DOHH2 (cell line): Measurements from ENCODE around the gene SNRPD2.
A peak's percentile ranks its signal among the peaks of the same experiment; 100 is the strongest.
"Not testable (repeated sequence)": the region's sequence is repeated elsewhere in the genome, so short reads cannot be mapped to it uniquely, and the experiment has no call there.

Experiments used
- H3F3A ChIP-seq: fragments of 200-600 bp; sonication (generic), shearing (Covaris generic); 2 replicates; pipeline ENCODE4 v1.6.0; 2016; ENCODE audit warnings: antibody characterized with exemption, mild to moderate bottlenecking; ENCODE audit not compliant: control insufficient read depth, insufficient read depth
- H3K27ac ChIP-seq: fragments of 200-600 bp; sonication (generic); 2 replicates; pipeline ENCODE4 v1.5.1; 2014; ENCODE audit warnings: low read depth, mild to moderate bottlenecking, low read length, moderate library complexity
- H3K27me3 ChIP-seq: fragments of 200-600 bp; sonication (generic); 2 replicates; pipeline ENCODE4 v1.6.1; 2014; ENCODE audit warnings: mild to moderate bottlenecking, low read length, mixed read lengths; ENCODE audit not compliant: control insufficient read depth
- H3K36me3 ChIP-seq: fragments of 200-600 bp; sonication (generic); 2 replicates; pipeline ENCODE4 v1.6.1; 2014; ENCODE audit warnings: mild to moderate bottlenecking, low read length, moderate library complexity, mixed read lengths; ENCODE audit not compliant: control insufficient read depth
- H3K4me1 ChIP-seq: fragments of 200-600 bp; sonication (generic); 2 replicates; pipeline ENCODE4 v1.6.1; 2014; ENCODE audit warnings: mild to moderate bottlenecking, low read length, mixed read lengths; ENCODE audit not compliant: control insufficient read depth
- H3K4me2 ChIP-seq: fragments of 200-600 bp; sonication (generic); 2 replicates; pipeline ENCODE4 v1.6.0; 2014; ENCODE audit warnings: mild to moderate bottlenecking, low read length, moderate library complexity
- H3K4me3 ChIP-seq: fragments of 200-600 bp; sonication (generic); 2 replicates; pipeline ENCODE4 v1.5.1; 2014; ENCODE audit warnings: mild to moderate bottlenecking, low read length, mixed read lengths
- H3K79me2 ChIP-seq: fragments of 200-600 bp; sonication (generic); 2 replicates; pipeline ENCODE4 v1.6.1; 2014; ENCODE audit warnings: mild to moderate bottlenecking, low read length, mixed read lengths; ENCODE audit not compliant: control insufficient read depth
- H3K9me2 ChIP-seq: fragments of 200-600 bp; sonication (generic); replicated peaks from 2 replicates; pipeline ENCODE4 v1.6.1; 2014; ENCODE audit warnings: mild to moderate bottlenecking, low read length, mixed read lengths; ENCODE audit not compliant: control insufficient read depth
- H3K9me3 ChIP-seq: fragments of 200-600 bp; sonication (generic); 2 replicates; pipeline ENCODE4 v1.6.1; 2014; ENCODE audit warnings: antibody characterized with exemption, low read length, mixed read lengths; ENCODE audit not compliant: control insufficient read depth, insufficient read depth
- H4K20me1 ChIP-seq: fragments of 200-600 bp; sonication (generic); 2 replicates; pipeline ENCODE4 v1.6.0; 2014; ENCODE audit warnings: low read depth, mild to moderate bottlenecking, antibody characterized with exemption, low read length, moderate library complexity; ENCODE audit not compliant: control insufficient read depth, insufficient read depth
- EZH2phosphoT487 ChIP-seq: fragments of 200-600 bp; sonication (generic); IDR thresholded peaks from 2 replicates; pipeline ENCODE4 v1.6.1; 2017; ENCODE audit warnings: borderline replicate concordance, mild to moderate bottlenecking, antibody characterized with exemption, low read length, moderate library complexity, mixed read lengths
- TF ChIP-seq, protein P1 (sequence below): fragments of 200-600 bp; sonication (generic); IDR thresholded peaks from one replicate; pipeline ENCODE4 v1.5.1; 2014; ENCODE audit warnings: antibody characterized with exemption, mild to moderate bottlenecking, low read depth, low read length; ENCODE audit not compliant: poor library complexity, severe bottlenecking

SNRPD2 gene

DNA sequence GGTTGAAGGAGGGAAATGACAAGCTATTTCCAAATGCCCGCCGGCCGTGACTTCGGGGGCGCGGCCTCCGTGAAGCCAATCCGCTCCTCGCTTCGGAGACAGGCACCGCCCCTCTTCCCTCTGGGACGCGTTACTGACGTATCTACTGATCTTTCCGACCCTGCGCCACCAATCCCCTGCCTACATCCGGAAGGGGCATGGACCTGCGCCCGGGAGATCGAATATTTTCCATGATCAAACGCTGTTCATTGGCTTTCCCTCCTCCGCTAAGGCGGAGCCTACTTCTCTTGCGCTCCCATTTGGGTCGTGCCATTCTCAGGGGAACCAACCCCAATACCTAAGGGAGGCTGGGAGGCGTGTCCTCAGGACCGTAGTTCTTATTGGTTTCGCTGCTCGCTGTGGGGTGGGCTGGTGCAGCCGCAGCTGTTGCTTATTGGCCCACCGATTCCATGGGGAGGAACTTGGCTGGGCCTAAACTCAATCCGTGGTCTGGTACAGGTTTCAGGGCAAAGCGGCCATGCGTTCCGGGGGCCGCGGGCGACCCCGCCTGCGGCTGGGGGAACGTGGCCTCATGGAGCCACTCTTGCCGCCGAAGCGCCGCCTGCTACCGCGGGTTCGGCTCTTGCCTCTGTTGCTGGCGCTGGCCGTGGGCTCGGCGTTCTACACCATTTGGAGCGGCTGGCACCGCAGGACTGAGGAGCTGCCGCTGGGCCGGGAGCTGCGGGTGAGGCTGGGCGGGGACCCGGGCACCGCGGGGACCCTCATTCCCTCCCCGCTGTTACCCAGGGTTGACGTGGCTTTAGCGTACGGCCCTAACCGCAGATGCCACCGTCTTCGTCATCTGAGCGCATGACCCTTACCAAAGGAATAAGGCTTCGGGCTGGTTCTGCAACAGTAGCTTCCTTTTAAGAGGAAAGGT, 693 bp upstream of the SNRPD2 start, which contains the start of gene QPCTL:
TSS of gene QPCTL (plus strand) at position 480 of the 919 bp plus-strand sequence. CDS start at position 518, 38 bp downstream.
- H3K36me3 ChIP-seq, result peaks cover 63% of the 10 kb centered on the region

DNA sequence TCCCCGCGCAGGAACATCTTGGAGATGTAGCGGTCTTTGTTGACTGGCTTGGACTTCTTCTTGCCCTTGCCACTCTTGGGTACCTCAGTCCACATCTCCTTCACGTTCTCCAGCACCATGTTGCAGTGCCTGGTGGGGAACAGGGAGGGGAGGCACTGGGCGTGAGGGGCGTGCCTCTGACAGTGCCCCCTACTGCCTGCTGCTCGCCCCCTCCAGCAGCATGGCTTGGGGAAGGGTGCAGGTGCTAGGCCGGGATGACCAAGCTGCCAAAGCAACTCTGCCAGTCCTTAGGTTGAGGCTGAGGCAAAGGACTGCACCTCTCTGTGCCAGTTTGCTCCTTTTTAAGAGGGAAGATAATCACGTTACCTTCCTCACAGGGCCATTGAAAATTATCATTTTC, 4.2 kb downstream of the SNRPD2 start:
- peaks cover 38% of the 10 kb centered on the region for H3K79me2 ChIP-seq
- peaks cover 8% of the 10 kb centered on the region for H3K4me1 ChIP-seq
- peaks cover 63% of the 10 kb centered on the region for H3K36me3 ChIP-seq
- peaks cover 10% of the 10 kb centered on the region for H3F3A ChIP-seq
- TF ChIP-seq EZH2phosphoT487, result no peak
- TF ChIP-seq, protein P1, sequence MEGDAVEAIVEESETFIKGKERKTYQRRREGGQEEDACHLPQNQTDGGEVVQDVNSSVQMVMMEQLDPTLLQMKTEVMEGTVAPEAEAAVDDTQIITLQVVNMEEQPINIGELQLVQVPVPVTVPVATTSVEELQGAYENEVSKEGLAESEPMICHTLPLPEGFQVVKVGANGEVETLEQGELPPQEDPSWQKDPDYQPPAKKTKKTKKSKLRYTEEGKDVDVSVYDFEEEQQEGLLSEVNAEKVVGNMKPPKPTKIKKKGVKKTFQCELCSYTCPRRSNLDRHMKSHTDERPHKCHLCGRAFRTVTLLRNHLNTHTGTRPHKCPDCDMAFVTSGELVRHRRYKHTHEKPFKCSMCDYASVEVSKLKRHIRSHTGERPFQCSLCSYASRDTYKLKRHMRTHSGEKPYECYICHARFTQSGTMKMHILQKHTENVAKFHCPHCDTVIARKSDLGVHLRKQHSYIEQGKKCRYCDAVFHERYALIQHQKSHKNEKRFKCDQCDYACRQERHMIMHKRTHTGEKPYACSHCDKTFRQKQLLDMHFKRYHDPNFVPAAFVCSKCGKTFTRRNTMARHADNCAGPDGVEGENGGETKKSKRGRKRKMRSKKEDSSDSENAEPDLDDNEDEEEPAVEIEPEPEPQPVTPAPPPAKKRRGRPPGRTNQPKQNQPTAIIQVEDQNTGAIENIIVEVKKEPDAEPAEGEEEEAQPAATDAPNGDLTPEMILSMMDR, result no peak
- H3K27me3 ChIP-seq, result no peaks in the 10 kb centered on the region
- no peaks in the 10 kb centered on the region for H3K9me2 ChIP-seq
- no peak overlapping the region for H3K4me2 ChIP-seq
- no peak overlapping the region for H3K4me3 ChIP-seq
- no peak overlapping the region for H3K27ac ChIP-seq
- peaks cover 9% of the 10 kb centered on the region for H4K20me1 ChIP-seq
- no peaks in the 10 kb centered on the region for H3K9me3 ChIP-seq

More for the DNA sequence above, 693 bp upstream of the SNRPD2 start, which contains the start of gene QPCTL:
- Histone ChIP-seq H3K27me3 (no peaks in the 10 kb centered on the region), H3K4me1 (peaks cover 15% of the 10 kb centered on the region), H3K79me2 (peaks cover 58% of the 10 kb centered on the region), H3K4me2 (peak within 1 kb of the TSS; percentile 95), H3K4me3 (peak within 1 kb of the TSS; percentile 99), H3F3A (no peaks in the 10 kb centered on the region), H3K27ac (peak within 1 kb of the TSS; percentile 77), H3K9me2 (no peaks in the 10 kb centered on the region), H4K20me1 (peaks cover 9% of the 10 kb centered on the region), H3K9me3 (no peaks in the 10 kb centered on the region)
- no peak for TF ChIP-seq EZH2phosphoT487
- TF ChIP-seq, protein P1, result no peak

DNA sequence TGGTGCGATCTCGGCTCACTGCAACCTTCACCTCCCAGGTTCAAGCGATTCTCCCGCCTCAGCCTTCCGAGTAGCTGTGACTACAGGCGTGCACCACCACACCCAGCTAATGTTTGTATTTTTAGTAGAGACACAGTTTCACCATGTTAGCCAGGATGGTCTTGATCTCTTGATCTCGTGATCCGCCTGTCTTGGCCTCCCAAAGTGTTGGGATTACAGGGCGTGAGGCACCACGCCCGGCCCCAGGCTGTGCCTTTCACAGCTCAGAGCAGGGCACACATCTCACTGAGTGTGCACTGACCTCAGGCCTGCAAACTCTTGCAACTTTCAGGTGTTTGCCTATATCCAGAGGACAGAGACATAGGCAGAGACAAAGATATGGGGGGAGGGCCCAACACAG, 6.7 kb downstream of the SNRPD2 start:
- H3K27me3 ChIP-seq, H3K9me3 ChIP-seq, H4K20me1 ChIP-seq, H3K4me3 ChIP-seq, H3K9me2 ChIP-seq, H3K4me2 ChIP-seq, H3K27ac ChIP-seq: not testable (repeated sequence)
- Histone ChIP-seq H3K79me2 (peaks cover 22% of the 10 kb centered on the region), H3K4me1 (peaks cover 14% of the 10 kb centered on the region), H3F3A (peaks cover 15% of the 10 kb centered on the region), H3K36me3 (peaks cover 56% of the 10 kb centered on the region)

DNA sequence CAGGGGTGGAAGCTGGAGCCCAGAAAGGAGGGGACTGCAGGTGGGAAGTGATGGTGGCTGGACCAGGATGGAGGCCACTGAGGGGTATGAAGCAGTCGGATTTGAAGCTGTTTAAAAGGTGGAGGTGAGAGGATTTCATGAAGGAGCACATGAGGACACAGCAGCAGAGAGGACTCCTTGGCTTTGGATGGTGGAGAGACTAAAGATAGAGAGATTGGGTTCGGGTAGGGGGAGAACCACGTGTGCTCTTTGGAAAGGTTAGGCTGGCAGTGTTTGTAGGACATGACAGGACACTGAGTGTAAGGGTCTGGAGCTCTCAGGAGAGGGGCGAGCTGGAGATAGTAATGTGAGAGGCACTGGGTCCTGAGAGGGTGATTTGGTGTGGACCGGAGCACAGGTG, 8.8 kb downstream of the SNRPD2 start:
- no peak overlapping the region for H3K27ac ChIP-seq
- H3K9me2 ChIP-seq, result no peaks in the 10 kb centered on the region
- TF ChIP-seq EZH2phosphoT487, result no peak
- TF ChIP-seq, protein P1, result no peak
- H4K20me1 ChIP-seq, result no peaks in the 10 kb centered on the region
- H3F3A ChIP-seq, result peaks cover 15% of the 10 kb centered on the region
- H3K4me1 ChIP-seq, result peaks cover 16% of the 10 kb centered on the region
- H3K4me2 ChIP-seq, result no peak overlapping the region
- H3K4me3 ChIP-seq, result no peak overlapping the region
- H3K79me2 ChIP-seq, result peaks cover 1% of the 10 kb centered on the region; the same call in 1 of the 2 replicates
- H3K9me3 ChIP-seq, result no peaks in the 10 kb centered on the region
- peaks cover 37% of the 10 kb centered on the region for H3K36me3 ChIP-seq
- no peaks in the 10 kb centered on the region for H3K27me3 ChIP-seq
